ENCODE data around the gene ISL2.

ISL2 gene

DNA sequence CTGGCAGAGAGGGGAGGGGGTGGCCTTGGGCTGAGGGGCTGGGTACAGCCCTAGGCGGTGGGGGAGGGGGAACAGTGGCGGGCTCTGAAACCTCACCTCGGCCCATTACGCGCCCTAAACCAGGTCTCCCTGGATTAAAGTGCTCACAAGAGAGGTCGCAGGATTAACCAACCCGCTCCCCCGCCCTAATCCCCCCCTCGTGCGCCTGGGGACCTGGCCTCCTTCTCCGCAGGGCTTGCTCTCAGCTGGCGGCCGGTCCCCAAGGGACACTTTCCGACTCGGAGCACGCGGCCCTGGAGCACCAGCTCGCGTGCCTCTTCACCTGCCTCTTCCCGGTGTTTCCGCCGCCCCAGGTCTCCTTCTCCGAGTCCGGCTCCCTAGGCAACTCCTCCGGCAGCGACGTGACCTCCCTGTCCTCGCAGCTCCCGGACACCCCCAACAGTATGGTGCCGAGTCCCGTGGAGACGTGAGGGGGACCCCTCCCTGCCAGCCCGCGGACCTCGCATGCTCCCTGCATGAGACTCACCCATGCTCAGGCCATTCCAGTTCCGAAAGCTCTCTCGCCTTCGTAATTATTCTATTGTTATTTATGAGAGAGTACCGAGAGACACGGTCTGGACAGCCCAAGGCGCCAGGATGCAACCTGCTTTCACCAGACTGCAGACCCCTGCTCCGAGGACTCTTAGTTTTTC is 4.9 kb downstream of the ISL2 start:
- DNase-seq (ENCODE audit: low read depth in 2 of 3, low spot score in 2 of 3): no peak

- DNase-seq (ENCODE audit: low read depth in 2 of 3, low spot score in 2 of 3): no peak
Observed at GRCh38 chr15:76342058-76342381, 5.4 kb downstream of the ISL2 start.

DNA sequence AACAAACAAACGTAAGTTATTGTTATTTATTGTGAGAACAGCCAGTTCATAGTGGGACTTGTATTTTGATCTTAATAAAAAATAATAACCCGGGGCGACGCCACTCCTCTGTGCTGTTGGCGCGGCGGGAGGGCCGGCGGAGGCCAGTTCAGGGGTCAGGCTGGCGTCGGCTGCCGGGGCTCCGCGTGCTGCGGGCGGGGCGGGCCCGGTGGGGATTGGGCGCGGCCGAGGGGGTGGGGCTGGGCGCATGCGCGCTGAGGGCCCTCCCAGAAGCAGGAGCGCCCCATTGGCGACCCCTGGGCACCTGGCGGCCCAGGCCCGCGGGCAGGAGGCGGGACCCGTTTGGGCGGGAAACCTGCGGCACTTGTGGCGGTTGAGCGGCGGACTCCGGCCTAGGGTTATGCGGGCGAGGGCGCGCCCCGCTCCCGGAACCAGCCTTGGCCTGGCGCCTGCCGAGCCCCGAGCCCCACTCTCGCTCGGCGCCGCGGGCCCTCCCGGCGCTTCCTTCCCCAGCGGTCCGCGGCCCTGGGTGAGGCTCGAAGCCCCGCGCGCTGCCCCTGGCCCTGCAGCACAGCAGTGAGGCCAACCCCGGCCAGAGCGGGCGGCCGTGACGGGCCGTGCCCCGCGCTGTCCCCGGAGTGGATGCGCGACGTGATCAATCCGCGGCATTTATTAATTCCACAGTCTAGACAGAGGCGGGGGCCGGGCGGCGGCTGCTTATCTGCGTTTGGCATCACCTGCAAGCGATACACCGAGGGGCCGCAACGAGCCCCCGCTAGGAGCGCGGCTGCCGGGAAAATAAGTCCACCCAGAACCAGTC is 6.0 kb downstream of the ISL2 start:
- no peak for DNase-seq (ENCODE audit: low read depth in 2 of 3, low spot score in 2 of 3)

- no peak for DNase-seq (ENCODE audit: low read depth in 2 of 3, low spot score in 2 of 3)
Observed at GRCh38 chr15:76343313-76343996, 6.9 kb downstream of the ISL2 start.

GRCh38 chr15:76344893-76345582 is 8.5 kb downstream of the ISL2 start:
- DNase-seq (ENCODE audit: low read depth in 2 of 3, low spot score in 2 of 3): no peak

DNA sequence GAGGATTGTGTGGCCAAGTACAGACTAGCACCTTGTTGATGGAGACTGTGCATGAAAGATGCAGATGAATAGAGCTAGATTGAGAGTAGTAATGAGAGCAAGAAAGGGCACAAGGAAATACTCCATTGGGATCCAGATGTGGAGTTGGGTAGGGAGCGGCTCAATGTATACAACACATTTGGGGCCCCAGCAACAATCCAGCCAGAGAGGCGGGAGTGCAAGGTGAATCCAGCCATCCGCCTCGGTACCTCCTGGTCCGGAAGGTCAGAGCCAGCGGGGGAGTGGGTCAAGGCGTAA is 9.0 kb downstream of the ISL2 start:
- DNase-seq (ENCODE audit: low read depth in 2 of 3, low spot score in 2 of 3): no peak

GRCh38 chr15:76345880-76346668 is 9.5 kb downstream of the ISL2 start:
- DNase-seq (ENCODE audit: low read depth in 2 of 3, low spot score in 2 of 3): no peak

- no peak for DNase-seq (ENCODE audit: low read depth in 2 of 3, low spot score in 2 of 3)
Observed at GRCh38 chr15:76346669-76347481, 10.3 kb downstream of the ISL2 start.

DNA sequence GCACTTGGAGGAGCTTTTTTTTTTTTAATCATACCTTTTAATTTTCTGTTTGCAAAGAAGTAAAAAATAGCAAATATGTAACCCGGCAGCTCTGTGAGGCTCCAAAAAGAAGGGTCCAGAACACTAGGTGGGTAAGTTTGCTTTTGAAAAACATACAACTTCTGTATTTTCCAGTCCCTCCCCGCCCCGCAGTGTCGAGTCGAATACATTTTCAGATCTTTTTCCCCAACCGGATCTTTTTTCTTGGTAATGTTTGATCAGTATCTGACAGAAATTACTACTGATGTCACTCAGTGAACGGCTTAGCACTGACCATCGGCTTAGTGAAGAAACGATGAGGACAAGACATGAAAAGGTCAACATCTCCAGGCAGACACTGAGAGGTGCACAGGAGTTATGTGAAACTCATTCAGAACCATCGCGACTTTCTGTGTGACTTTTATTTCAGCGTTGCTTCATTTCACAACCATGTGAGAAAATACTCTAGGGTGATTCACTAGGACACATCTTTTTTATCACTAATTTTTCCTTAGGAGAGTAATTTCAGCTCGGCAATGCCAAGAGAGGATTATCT is 11.0 kb downstream of the ISL2 start:
- no peak for DNase-seq (ENCODE audit: low read depth in 2 of 3, low spot score in 2 of 3)

DNA sequence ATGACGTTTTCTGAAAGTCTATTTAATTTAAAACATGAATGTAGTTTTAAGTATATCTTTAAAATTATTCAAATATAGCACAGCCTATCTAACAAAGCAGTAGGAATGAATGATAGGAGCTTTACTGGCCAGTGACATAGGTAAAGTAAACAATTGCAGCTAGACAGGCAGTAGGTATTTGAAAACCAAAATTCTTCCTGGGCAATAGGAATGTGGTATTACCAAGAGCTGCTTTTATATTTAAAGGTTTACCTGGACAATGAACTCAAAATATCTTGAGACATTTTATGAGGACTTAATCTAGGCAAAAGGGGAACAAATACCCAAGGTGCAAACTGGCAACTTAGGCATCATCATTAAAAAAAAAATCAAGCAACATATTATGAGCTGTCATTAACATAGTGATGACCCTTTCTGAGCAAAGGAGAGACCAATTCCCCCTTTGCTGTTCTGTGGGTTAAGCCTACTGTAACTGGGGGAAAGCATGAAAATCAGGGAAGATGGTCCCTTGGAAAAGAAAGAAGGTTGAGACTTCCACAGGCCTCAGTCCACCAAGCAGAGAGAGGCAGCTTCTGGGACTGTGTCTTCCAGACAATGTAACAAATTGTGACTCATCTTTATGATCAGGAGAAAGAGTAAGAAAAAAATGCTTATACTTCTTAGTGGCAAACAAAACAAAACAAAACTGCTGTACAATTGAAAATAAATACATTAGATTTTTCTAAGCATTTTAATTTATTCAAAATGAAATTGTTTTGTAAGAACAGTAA is 12.9 kb downstream of the ISL2 start:
- no peak for DNase-seq (ENCODE audit: low read depth in 2 of 3, low spot score in 2 of 3)

GRCh38 chr15:76353023-76353577 is 16.5 kb downstream of the ISL2 start:
- no peak for DNase-seq (ENCODE audit: low read depth in 2 of 3, low spot score in 2 of 3)

GRCh38 chr15:76353903-76354302 is 17.3 kb downstream of the ISL2 start:
- no peak for DNase-seq (ENCODE audit: low read depth in 2 of 3, low spot score in 2 of 3)

DNA sequence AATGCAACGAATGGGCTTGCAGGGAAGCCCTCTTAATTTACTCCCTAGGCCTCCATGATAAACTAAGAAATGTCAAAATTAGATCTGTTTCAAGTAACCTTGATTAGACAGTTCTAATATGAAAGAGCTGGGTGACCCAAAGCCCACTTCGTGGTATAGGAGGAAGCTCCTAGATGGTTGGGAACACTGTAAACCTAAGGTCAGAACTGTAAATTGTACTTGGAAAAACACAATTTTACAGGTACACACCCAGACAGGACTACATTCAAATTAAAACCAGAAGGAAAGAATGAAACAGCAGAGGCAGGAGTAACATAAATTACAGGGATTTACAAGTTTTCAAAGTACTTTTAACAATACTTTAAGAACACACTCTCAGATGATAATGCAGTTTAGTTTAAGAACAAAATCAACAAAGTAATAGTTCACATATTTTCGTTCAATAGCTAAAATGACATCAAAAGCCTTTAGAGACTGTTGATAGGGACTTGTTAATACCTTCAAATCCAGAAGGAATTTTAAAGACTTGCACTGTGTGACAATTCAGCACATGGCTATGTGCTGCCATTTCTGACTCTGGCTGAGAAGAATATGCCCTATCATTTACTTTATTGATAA is 18.4 kb downstream of the ISL2 start:
- DNase-seq (ENCODE audit: low read depth in 2 of 3, low spot score in 2 of 3): no peak

GRCh38 chr15:76358453-76358852 is 21.9 kb downstream of the ISL2 start:
- no peak for DNase-seq (ENCODE audit: low read depth in 2 of 3, low spot score in 2 of 3)

DNA sequence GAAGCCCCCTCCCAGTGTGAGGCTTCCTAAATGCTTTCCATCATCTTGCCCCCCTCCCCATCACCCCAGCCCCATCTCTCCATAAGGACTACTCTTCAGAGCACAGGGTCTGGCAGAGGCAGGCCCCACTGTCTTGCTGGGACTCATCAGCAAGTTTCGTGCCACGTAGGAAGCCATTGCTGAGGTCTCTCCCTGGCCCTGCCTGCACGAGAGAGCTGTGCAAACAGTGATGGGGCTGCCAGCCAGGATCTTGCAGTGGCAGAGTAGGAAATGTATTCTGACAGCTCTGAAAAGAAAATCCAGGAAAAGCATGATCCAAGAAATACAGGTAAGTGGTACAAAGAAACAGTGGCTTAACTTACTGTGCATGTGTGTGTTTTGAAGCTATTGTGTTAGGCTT is 22.6 kb downstream of the ISL2 start:
- no peak for DNase-seq (ENCODE audit: low read depth in 2 of 3, low spot score in 2 of 3)

- no peak for DNase-seq (ENCODE audit: low read depth in 2 of 3, low spot score in 2 of 3)
Observed at GRCh38 chr15:76360416-76360815, 23.8 kb downstream of the ISL2 start.

GRCh38 chr15:76363251-76363650 is 26.7 kb downstream of the ISL2 start:
- DNase-seq (ENCODE audit: low read depth in 2 of 3, low spot score in 2 of 3): no peak

DNA sequence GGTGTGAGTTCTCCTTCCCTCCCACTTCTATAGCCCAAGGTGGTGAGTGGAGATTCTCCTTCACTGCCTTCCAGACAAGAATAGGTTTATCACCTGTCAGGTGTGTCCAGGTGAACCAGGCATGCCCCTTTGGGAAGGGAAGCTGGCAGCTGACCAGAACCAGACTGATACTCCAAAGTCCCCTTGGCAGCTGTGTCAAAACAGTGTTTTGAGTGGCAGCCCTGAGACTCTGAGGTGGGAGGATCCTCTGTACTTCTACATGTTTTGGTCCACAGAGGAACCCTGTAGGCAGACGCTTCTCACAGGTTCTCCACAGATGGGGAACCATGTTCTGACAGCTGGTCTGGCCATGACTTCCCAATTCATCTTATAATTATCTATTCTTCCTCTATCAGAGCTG is 30.1 kb downstream of the ISL2 start:
- DNase-seq (ENCODE audit: low read depth in 2 of 3, low spot score in 2 of 3): no peak

All from activated CD8-positive, alpha-beta memory T cell treated with anti-CD3 and anti-CD28 coated beads for 48 hours (primary cell).